OCI-LY1 (cell line): Measurements from ENCODE around the gene TMEM204.

ENCODE experiments used
- H2AFZ ChIP-seq: fragments of 200-600 bp; sonication (generic), shearing (Covaris generic); 2 replicates; pipeline ENCODE4 v1.6.0; 2014; ENCODE audit warnings: antibody characterized with exemption, mild to moderate bottlenecking, low read length
- H3F3A ChIP-seq: fragments of 200-600 bp; sonication (generic), shearing (Covaris generic); 2 replicates; pipeline ENCODE4 v1.6.0; 2014; ENCODE audit warnings: mild to moderate bottlenecking, antibody characterized with exemption, low read length, moderate library complexity; ENCODE audit not compliant: insufficient read depth
- H3K27ac ChIP-seq: fragments of 200-600 bp; sonication (generic); 2 replicates; pipeline ENCODE4 v1.5.1; 2014; ENCODE audit warnings: low read length, mixed run types, mild to moderate bottlenecking, low read depth; ENCODE audit not compliant: poor library complexity, severe bottlenecking
- H3K27me3 ChIP-seq: fragments of 200-600 bp; sonication (generic); 2 replicates; pipeline ENCODE4 v1.6.0; 2014; ENCODE audit warnings: antibody characterized with exemption, mild to moderate bottlenecking, low read length, moderate library complexity; ENCODE audit not compliant: insufficient read depth
- H3K36me3 ChIP-seq: fragments of 200-600 bp; sonication (generic); 2 replicates; pipeline ENCODE4 v1.6.1; 2014; ENCODE audit warnings: mild to moderate bottlenecking, antibody characterized with exemption, low read length, moderate library complexity, mixed read lengths; ENCODE audit not compliant: insufficient read depth
- H3K4me1 ChIP-seq: fragments of 200-600 bp; sonication (generic); 2 replicates; pipeline ENCODE4 v1.5.1; 2014; ENCODE audit warnings: mild to moderate bottlenecking, low read length, moderate library complexity; ENCODE audit not compliant: insufficient read depth, severe bottlenecking
- H3K4me2 ChIP-seq: fragments of 200-600 bp; sonication (generic), shearing (Covaris generic); 2 replicates; pipeline ENCODE4 v1.6.1; 2014; ENCODE audit warnings: low read length
- H3K4me3 ChIP-seq: fragments of 200-600 bp; sonication (generic); 2 replicates; pipeline ENCODE4 v1.5.1; 2014; ENCODE audit warnings: low read length, low read depth, mild to moderate bottlenecking, mixed read lengths; ENCODE audit not compliant: poor library complexity, severe bottlenecking
- H3K79me2 ChIP-seq: fragments of 200-600 bp; shearing (Covaris generic); 2 replicates; pipeline ENCODE4 v1.6.1; 2016; ENCODE audit warnings: mixed run types, low read length, mixed read lengths; ENCODE audit not compliant: insufficient read depth
- H3K9ac ChIP-seq: fragments of 200-600 bp; sonication (generic), shearing (Covaris generic); 2 replicates; pipeline ENCODE4 v1.6.1; 2014; ENCODE audit warnings: mild to moderate bottlenecking, low read length, mixed read lengths
- H3K9me2 ChIP-seq: fragments of 200-600 bp; sonication (generic), shearing (Covaris generic); 2 replicates; pipeline ENCODE4 v1.6.1; 2014; ENCODE audit warnings: low read depth, mild to moderate bottlenecking, low read length, mixed read lengths
- H3K9me3 ChIP-seq: fragments of 200-600 bp; shearing (Covaris generic); 2 replicates; pipeline ENCODE4 v1.6.1; 2014; ENCODE audit warnings: low read length, mixed read lengths
- H4K20me1 ChIP-seq: fragments of 200-600 bp; sonication (generic), shearing (Covaris generic); 2 replicates; pipeline ENCODE4 v1.6.0; 2016; ENCODE audit warnings: mild to moderate bottlenecking, low read length; ENCODE audit not compliant: insufficient read depth
- CTCF ChIP-seq: fragments of 200-600 bp; sonication (generic), shearing (Covaris generic); IDR thresholded peaks from 2 replicates; pipeline ENCODE4 v1.5.1; 2017; ENCODE audit warnings: mild to moderate bottlenecking, antibody characterized with exemption, low read length, moderate library complexity, mixed read lengths
- EZH2 ChIP-seq: fragments of 200-600 bp; sonication (generic), shearing (Covaris generic); IDR thresholded peaks from 2 replicates; pipeline ENCODE4 v1.8.0; 2017; ENCODE audit warnings: borderline replicate concordance, mixed run types, mild to moderate bottlenecking, antibody characterized with exemption, low read length, moderate library complexity, mixed read lengths

Gene TMEM204

GRCh38 chr16:1487395-1488053 is 45.9 kb upstream of the TMEM204 start:
- Histone ChIP-seq H3K9me3 (no peaks in the 10 kb centered on the region), H2AFZ (no peak overlapping the region)

GRCh38 chr16:1488054-1488601 is 45.3 kb upstream of the TMEM204 start:
- no peaks in the 10 kb centered on the region for H3K36me3 ChIP-seq
- no peaks in the 10 kb centered on the region for H4K20me1 ChIP-seq
- peaks cover 16% of the 10 kb centered on the region; the same call in 1 of the 2 replicates for H3K27me3 ChIP-seq
- H3K9ac ChIP-seq: no peak overlapping the region
- peaks cover 9% of the 10 kb centered on the region for H3K4me1 ChIP-seq
- no peaks in the 10 kb centered on the region for H3F3A ChIP-seq
- no peak overlapping the region for H3K4me3 ChIP-seq
- H3K79me2 ChIP-seq: no peaks in the 10 kb centered on the region
- no peak overlapping the region for H3K4me2 ChIP-seq
- TF ChIP-seq EZH2 (no peak), CTCF (no peak)
- H3K27ac ChIP-seq: no peak overlapping the region
- H3K9me3 ChIP-seq: no peaks in the 10 kb centered on the region
- no peaks in the 10 kb centered on the region for H3K9me2 ChIP-seq
- H2AFZ ChIP-seq: no peak overlapping the region

More at GRCh38 chr16:1487395-1488053, 45.9 kb upstream of the TMEM204 start:
- Histone ChIP-seq H3K4me1 (peaks cover 4% of the 10 kb centered on the region), H3K9me2 (no peaks in the 10 kb centered on the region), H3K9ac (no peak overlapping the region), H3K27me3 (peaks cover 16% of the 10 kb centered on the region; the same call in 1 of the 2 replicates), H4K20me1 (no peaks in the 10 kb centered on the region), H3K4me3 (no peak overlapping the region), H3K4me2 (no peak overlapping the region), H3F3A (no peaks in the 10 kb centered on the region), H3K27ac (no peak overlapping the region), H3K36me3 (no peaks in the 10 kb centered on the region), H3K79me2 (no peaks in the 10 kb centered on the region)
- TF ChIP-seq CTCF: no peak
- no peak for TF ChIP-seq EZH2

- no peaks in the 10 kb centered on the region for H3F3A ChIP-seq
- no peaks in the 10 kb centered on the region for H3K79me2 ChIP-seq
- H3K9ac ChIP-seq: no peak within 1 kb of the TSS
- no peak within 1 kb of the TSS for H3K27ac ChIP-seq
- TF ChIP-seq EZH2: no peak
- TF ChIP-seq CTCF: no peak
- no peaks in the 10 kb centered on the region for H3K36me3 ChIP-seq
- H2AFZ ChIP-seq: no peak within 1 kb of the TSS
- no peak within 1 kb of the TSS for H3K4me2 ChIP-seq
- no peaks in the 10 kb centered on the region for H3K9me2 ChIP-seq
- no peaks in the 10 kb centered on the region for H3K9me3 ChIP-seq
- no peaks in the 10 kb centered on the region for H4K20me1 ChIP-seq
- no peak within 1 kb of the TSS for H3K4me3 ChIP-seq
- H3K4me1 ChIP-seq: peaks cover 9% of the 10 kb centered on the region
- peaks cover 13% of the 10 kb centered on the region; the same call in 1 of the 2 replicates for H3K27me3 ChIP-seq
These were observed 44.8 kb upstream of the TMEM204 start, which contains the start of gene PTX4 for GRCh38 chr16:1488619-1489018. Gene PTX4 (minus strand): TSS chr16:1488944. CDS start chr16:1488909, 35 bp downstream.
